Measurements from ENCODE around the gene TUT1.

Gene TUT1

DNA sequence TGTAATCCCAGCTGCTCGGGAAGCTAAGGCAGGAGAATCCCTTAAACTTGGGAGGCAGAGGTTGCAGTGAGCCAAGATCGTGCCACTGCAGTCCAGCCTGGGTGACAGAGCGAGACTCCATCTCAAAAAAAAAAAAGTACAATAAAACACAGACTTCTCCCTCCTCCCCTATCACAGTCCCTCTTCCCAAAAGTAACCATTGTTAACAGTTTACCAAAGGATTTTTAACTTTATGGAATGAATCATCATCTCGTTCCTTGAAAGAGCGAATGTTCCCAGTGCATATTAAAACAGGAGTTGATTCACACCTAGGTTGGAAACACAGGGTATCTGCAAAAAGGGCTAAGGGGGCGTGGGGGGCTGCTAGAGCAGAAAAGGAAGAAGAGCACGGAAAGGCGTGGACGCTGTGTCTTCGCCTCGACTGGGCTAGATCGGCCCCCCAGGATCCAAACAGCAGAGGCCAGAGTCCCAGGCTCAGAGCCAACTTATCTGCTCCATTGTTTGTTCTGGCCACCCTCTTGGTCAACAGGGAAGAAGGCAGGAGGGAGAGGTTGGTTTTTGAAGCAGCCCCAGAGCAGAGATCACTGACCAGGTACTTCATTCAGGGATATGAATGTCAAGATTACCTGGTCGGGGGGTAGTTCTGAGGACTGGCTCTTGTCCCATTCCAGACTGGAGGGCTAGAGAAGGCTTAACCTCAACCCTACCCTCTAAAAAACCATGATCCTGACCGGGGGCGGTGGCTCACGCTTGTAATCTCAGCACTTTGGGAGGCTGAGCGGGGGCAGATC lies 42.6 kb downstream of the TUT1 start:
- peaks cover 51% of the 10 kb centered on the region for H3K4me1 ChIP-seq (ENCODE audit: low read length)
- no peak overlapping the region for H3K9ac ChIP-seq (ENCODE audit: low read length)
- H3K36me3 ChIP-seq (replicated peaks; ENCODE audit: low read depth, low read length) = peaks cover 14% of the 10 kb centered on the region
- H3K9me3 ChIP-seq (ENCODE audit: insufficient read depth, low read length) = peaks cover 2% of the 10 kb centered on the region; the same call in 1 of the 2 replicates
- H4K20me1 ChIP-seq (ENCODE audit: insufficient read depth, low read length) = no peaks in the 10 kb centered on the region
- H3K27me3 ChIP-seq (ENCODE audit: low read depth, low read length) = peaks cover 13% of the 10 kb centered on the region; the same call in 1 of the 2 replicates
- no peak overlapping the region for H3K4me3 ChIP-seq (ENCODE audit: low read length)
- no peak for TF ChIP-seq CTCF (IDR thresholded peaks at IDR 0.05; ENCODE audit: low read depth, low read length)
- no peak for TF ChIP-seq EZH2phosphoT487 (IDR thresholded peaks at IDR 0.05; ENCODE audit: low read depth)
- H3K79me2 ChIP-seq (ENCODE audit: low read length) = peaks cover 37% of the 10 kb centered on the region
- no peak overlapping the region for H2AFZ ChIP-seq (ENCODE audit: low read depth, low read length)
- no peak overlapping the region for H3K4me2 ChIP-seq (ENCODE audit: low read length)
- no peak overlapping the region for H3K27ac ChIP-seq (ENCODE audit: low read length)

GRCh38 chr11:62547691-62548281 lies 43.5 kb downstream of the TUT1 start:
- Histone ChIP-seq H3K27ac (ENCODE audit: low read length) (no peak overlapping the region), H4K20me1 (ENCODE audit: insufficient read depth, low read length) (peaks cover 4% of the 10 kb centered on the region; the same call in 1 of the 2 replicates), H3K4me2 (ENCODE audit: low read length) (peak overlapping the region; percentile 99), H3K79me2 (ENCODE audit: low read length) (peaks cover 42% of the 10 kb centered on the region), H3K4me3 (ENCODE audit: low read length) (no peak overlapping the region), H3K4me1 (ENCODE audit: low read length) (peaks cover 51% of the 10 kb centered on the region), H3K9me3 (ENCODE audit: insufficient read depth, low read length) (peaks cover 2% of the 10 kb centered on the region; the same call in 1 of the 2 replicates), H3K36me3 (replicated peaks; ENCODE audit: low read depth, low read length) (peaks cover 9% of the 10 kb centered on the region), H2AFZ (ENCODE audit: low read depth, low read length) (no peak overlapping the region), H3K27me3 (ENCODE audit: low read depth, low read length) (peaks cover 13% of the 10 kb centered on the region; the same call in 1 of the 2 replicates), H3K9ac (ENCODE audit: low read length) (no peak overlapping the region; the same call in 1 of the 2 replicates)
- TF ChIP-seq EZH2phosphoT487 (IDR thresholded peaks at IDR 0.05; ENCODE audit: low read depth) = no peak
- no peak for TF ChIP-seq CTCF (IDR thresholded peaks at IDR 0.05; ENCODE audit: low read depth, low read length)

DNA sequence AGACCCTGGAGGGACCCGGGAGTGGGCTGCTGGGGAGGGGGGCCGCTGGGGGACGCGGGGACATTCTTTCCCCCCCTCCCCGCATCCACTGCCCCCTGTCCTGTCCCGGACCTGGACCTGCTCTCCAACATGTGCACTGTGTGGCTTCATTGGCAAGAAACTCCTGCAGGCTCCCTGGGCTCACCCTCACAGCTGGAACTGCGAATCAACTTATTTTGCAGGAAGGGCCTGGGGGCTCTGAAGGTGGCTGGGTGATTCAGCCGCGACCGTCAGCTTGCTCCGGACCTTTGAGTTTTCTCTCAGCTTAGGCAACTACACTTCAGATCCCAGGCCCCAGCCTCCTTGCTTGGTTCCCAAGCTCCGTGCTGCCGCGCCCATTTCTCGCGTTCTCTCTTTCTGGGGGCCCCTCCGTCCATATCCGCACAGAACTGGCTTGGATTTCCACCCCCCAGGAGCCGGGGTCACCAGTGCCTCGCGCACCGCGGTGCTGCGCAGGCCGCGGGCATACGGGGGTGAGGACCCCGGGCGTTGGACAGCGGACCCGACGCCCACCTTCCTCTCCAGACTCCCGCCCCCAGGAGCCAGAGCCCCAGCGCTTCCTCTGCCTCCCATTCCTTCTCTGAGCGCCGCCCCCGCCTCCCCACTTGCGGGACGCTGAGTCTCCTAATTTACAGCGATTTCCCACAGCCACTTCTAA lies 44.2 kb downstream of the TUT1 start:
- H3K27ac ChIP-seq (ENCODE audit: low read length) = no peak overlapping the region
- peaks cover 13% of the 10 kb centered on the region; the same call in 1 of the 2 replicates for H3K27me3 ChIP-seq (ENCODE audit: low read depth, low read length)
- H2AFZ ChIP-seq (ENCODE audit: low read depth, low read length) = no peak overlapping the region
- peak overlapping the region; percentile 93 for H3K9ac ChIP-seq (ENCODE audit: low read length)
- peak overlapping the region; percentile 99 for H3K4me2 ChIP-seq (ENCODE audit: low read length)
- peaks cover 5% of the 10 kb centered on the region for H3K36me3 ChIP-seq (replicated peaks; ENCODE audit: low read depth, low read length)
- H3K79me2 ChIP-seq (ENCODE audit: low read length) = peaks cover 45% of the 10 kb centered on the region
- peak overlapping the region; percentile 91 for H3K4me3 ChIP-seq (ENCODE audit: low read length)
- peaks cover 10% of the 10 kb centered on the region for H4K20me1 ChIP-seq (ENCODE audit: insufficient read depth, low read length)
- no peaks in the 10 kb centered on the region for H3K9me3 ChIP-seq (ENCODE audit: insufficient read depth, low read length)
- H3K4me1 ChIP-seq (ENCODE audit: low read length) = peaks cover 51% of the 10 kb centered on the region
- TF ChIP-seq CTCF (IDR thresholded peaks at IDR 0.05; ENCODE audit: low read depth, low read length) = no peak
- TF ChIP-seq EZH2phosphoT487 (IDR thresholded peaks at IDR 0.05; ENCODE audit: low read depth) = no peak
